Endometrium (tissue), 2 donors: Measurements from ENCODE around the gene KIF16B.
"Not testable (repeated sequence)": the region's sequence is repeated elsewhere in the genome, so short reads cannot be mapped to it uniquely, and the experiment has no call there.

Experiments used
- FAIRE-seq: peaks from 2 replicates; lab custom pipeline; 2012; peaks lifted over from hg19 to GRCh38; lab: Jason Lieb, UNC
- donor health status: control.
- donor health status: control.

Gene KIF16B

DNA sequence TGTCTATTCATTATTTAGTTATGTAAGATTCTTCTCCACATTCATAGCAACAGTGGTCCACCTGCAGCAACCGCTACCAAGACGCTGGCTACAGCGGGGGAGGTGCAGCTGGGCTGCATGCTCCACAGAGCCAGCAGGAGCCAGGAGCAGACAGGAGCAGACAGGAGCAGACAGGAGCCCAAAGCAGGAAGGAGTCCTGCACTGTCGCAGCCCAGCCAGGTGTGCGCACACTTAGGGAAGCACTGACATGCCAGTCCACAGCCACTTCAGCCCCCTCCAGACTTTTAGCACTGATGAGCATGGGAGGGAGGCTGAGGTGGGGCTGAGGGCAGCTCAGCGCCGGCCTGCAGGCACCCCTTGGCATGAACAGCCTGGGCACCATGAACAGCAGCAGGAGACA, 19.6 kb downstream of the KIF16B start:
- FAIRE-seq, result no peak

DNA sequence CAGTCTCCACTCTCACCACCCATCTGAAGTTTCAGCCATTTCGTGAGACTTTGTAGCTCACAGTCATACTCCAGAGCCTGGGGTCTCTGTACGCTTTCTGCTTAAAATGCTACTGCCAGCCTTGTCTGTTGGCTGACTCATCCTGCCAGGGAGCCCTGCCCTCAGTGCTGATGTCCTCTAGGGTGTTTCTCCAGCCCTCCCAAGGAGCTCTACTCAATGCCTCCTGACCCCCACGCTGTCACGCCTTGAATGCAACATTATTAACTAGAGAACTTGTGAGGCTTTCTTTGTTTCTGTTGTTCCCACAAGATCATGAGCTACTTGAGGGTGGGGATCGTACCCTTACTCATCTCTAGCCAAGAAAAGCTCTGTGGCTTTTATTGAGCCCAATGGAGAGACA, 20.1 kb downstream of the KIF16B start:
- no peak for FAIRE-seq

GRCh38 chr20:16552015-16552414, 21.2 kb downstream of the KIF16B start:
- no peak for FAIRE-seq

DNA sequence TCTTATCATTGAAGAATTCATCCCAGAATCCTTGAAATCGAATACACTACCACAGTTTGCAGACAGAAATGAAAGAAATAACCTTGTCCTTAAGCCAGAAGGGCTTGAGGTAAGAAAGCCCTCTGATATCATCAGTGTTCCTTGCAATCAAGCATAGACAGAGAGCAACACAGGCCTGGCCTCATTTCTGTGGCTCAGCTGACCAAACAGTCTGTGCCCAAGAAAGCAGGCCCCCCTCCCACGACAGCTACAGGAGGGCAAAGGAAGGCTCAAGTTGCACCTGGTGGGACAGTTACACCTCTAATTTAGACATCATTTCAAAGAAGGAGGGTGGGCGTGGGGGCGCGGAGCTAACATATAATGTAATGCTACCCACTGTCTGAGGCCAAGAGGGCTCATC, 21.6 kb downstream of the KIF16B start:
- no peak for FAIRE-seq

GRCh38 chr20:16548068-16548672, 25.1 kb downstream of the KIF16B start:
- FAIRE-seq, result no peak

DNA sequence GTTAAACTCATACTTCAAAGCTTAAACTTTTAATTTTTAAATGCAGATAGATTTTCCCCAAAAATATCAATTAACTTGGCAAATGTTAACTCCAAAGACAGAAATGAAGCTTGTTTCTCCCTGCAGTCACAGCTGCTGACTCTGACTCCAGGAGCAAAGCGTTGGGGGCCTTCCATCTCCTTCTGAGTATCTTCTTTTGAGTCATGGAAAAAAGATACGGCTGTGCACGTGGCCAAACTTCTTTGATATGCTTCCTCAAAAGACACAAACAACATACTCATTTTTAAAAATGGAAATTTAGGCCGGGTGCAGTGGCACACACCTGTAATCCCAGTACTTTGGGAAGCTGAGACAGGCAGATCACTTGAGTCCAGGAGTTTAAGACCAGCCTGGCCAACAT, 28.3 kb downstream of the KIF16B start:
- no peak for FAIRE-seq

DNA sequence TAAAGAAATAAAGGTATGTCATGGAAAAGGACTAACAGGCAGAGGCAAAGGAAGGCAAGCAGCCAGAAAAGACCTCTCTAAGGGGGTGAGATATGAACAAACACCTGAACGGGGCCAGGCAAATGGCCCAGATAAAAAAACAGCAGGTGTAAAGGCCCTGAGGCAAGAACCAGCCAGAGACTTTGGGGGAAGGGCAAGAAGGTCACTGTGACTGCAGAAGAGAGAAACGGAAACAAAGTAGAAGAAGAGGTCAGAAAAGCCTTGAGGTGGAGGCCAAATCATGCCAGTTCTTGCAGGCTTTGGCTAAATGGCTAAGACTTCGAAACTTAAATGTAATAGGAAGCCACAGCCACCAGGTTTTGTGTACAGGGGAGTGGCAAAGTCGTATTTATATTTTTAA, 30.8 kb downstream of the KIF16B start:
- FAIRE-seq, result no peak

DNA sequence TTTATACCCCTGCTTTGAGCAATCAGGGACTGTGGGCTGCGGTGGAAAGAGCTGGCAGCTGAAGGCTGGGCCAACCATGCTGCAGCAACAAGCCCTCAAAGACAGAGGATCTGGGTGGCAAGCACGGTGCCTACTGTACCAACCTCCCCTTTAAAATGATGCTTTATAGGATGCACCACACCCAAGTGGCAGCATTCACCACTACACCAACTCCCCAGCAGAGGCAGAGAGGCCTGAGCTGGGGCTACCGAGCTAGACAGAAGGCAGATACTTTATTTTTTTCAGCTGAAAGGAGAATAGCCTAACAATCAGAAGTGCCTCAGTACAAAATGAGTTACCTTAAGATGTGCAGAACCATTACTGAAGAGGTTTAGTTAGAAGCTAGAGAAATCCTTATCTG, 31.4 kb downstream of the KIF16B start:
- no peak for FAIRE-seq

- FAIRE-seq, result no peak
Measured at GRCh38 chr20:16541226-16541625, 32.0 kb downstream of the KIF16B start.

DNA sequence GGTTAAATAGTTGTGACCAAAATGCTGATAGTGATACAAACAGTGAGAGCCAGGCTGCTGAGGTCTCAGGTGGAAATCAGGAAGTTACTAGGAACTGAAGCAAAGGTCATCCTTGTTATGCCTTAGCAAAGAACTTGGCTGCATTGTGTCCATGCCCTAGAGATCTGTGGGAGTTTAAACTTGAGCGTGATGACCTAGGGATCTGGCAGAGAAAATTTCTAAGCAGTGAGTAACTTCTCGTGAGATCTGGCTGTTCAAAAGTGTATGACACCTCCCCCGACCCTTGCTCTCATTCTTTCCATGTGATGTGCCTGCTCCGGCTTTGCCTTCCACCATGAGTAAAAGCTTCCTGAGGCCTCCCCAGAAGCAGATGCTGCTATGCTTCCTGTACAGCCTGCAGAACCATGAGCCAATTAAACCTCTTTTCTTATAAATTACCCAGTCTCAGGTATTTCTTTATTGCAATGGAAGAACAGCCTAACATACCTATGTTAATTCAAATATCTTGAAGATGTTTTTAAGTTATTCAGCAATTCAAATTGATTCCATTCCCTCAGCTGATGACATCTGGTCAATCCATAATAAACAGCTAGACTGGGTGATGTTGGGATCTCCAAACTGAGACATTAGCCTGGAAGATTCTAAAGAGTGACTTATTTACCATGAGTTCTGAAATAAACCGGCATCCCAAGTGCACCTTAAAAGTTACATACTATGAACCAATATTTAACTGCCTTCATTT, 33.8 kb downstream of the KIF16B start:
- FAIRE-seq, result no peak

DNA sequence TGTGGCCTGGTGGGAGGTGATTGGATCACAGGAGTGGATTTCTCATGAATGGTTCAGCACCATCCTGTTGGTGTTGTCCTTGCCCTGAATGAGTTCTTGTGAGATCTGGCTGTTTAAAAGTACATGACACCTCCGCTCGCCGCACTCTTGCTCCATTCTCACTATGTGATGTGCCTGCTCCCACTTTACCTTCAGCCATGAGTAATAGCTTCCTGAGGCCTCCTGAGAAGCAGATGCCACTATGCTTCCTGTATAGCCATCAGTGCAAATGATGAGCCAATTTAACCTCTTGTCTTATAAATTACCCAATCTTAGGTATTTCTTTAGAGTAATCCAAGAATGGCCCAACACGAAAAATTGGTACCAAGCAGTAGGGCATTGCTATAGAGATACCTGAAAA, 34.5 kb downstream of the KIF16B start:
- FAIRE-seq, result no peak

DNA sequence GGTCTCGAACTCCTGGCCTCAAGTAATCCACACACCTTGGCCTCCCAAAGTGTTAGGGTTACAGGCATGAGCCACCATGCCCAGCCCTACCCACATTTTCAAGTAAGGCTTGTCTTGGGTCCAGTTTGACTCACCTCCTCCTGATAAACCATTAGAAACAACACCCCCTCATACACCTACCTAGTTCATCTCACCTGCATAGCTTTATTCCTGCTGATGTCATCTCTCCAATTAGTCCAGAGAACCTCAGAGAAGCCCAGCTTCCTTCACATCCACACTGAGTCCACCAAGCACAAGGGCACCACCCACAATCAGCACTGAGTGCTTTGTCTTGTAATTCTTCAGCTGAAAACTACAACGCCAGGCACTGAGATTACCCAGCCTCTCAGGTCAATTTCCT, 35.3 kb downstream of the KIF16B start:
- no peak for FAIRE-seq

- FAIRE-seq, result no peak
Measured at GRCh38 chr20:16537025-16537665, 36.1 kb downstream of the KIF16B start.

DNA sequence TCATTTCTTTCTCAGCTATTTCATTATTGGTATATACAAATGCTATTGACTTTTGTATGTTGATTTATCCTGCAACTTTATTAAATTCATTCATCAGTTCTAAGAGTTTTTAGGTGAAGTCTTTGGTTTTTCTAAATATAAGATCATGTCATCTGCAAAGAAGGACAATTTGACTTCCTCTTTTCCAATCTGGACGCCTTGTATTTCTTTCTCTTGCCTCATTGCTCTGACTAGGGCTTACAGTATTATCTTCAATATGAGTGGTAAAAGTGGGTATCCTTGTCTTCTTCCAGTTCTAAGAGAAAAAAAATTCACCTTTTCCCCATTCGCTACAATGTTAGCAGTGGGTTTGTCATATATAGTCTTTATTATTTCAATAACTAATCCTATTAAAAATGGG, 38.0 kb downstream of the KIF16B start:
- no peak for FAIRE-seq

DNA sequence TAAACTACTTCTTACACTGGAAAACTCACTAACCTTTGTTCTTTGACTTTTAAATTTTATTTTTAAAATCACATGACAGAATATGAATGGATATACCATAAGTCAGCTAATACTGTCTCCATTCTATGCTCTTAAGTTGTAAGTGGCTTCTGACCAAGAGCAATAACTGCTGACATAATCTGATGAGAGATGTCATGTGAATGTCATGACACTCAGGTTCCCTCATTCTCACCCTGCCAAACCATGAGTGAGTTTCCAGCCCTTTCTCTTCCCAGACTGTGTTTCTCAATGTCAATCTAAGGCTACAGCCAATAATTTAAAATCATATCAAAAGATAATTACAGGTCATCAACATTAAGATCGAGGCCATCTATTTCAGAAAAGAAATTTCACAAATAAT, 39.7 kb downstream of the KIF16B start:
- FAIRE-seq, result no peak

- no peak for FAIRE-seq
Measured at GRCh38 chr20:16531485-16531884, 41.8 kb downstream of the KIF16B start.

DNA sequence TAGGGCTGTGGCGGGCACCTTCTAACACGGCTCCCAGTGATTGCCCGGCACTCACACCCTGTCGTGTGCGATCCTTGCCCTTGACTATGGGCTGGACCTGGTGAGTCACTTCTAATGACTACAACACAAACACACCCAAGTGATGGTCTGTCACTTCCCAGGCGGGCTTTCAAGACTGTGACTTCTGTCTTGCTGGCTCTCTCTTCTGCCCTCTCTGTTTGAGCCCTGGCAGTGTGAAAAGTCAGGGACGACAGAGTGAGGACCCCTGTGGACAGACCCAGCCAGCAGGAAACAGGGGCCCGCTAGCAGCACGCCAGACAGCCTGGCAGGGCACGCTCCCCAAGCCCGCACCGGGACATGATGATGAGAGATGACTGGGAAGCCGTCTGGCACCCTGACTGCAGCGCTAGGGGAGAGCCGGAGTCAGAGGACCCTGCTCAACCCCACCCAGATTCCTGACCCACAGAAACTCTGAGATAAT, 43.0 kb downstream of the KIF16B start:
- no peak for FAIRE-seq

- peak; percentile 90 for FAIRE-seq
Measured at GRCh38 chr20:16528078-16528477, 45.2 kb downstream of the KIF16B start.

DNA sequence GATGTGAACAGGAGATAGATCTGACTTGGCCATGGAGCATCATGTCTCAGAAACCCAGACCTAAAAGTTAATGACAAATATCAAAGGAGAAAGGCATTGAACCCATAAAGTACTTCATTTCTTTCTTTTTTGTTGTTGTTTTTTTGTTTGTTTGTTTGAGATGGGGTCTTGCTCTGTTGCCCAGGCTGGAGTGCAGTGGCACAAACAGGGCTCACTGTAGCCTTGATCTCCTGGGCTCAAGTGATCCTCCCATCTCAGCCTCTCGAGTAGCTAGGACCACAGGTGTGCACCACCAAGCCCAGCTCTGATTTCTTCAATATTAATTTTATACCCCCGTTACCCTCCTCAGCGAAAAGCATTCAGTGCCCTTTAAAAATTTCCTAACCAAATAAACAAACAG, 45.8 kb downstream of the KIF16B start:
- FAIRE-seq, result no peak

DNA sequence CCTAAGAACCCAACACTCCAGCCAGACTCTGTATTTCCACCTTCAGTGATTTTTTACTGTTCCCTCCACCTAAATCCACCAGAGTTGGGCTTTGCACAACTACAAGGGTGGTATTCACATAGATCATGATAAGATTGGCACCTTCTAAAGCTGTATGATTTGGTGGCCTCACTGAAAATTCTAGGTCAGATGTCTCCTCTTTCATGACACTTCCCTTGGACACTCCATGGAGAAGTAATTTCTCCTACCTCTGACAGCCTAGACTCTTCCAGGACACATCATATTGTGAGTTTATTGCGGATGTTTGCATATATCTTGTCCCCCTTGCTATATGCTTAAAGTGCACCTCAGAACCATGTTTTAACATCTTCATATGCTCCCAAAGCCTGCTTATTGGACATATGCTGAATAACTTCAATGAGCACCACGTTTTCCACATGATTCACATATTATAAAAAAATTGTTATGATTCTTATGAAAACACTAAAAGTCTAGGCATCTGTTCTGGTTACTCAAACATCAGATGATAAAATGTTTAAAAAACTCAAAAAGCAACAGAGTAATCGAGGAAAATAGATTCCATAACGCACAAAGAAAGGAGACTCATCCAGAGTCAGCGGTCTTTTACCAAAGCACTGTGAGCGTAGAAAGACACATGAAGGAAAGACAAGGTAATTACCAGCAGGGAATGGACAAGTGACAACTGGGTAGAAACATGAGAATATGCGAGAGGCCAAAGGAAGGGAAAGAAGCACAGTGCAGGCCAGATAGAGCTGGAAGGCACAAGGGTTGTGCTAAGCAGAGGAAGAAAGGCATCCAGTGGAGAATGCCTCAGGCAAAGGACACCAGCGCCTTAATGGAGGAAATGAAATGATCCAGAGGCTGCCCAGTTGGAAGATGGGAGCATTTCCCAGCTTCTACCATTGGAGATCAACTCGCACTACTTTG, 46.5 kb downstream of the KIF16B start:
- no peak for FAIRE-seq

- FAIRE-seq, result not testable (repeated sequence)
Measured at GRCh38 chr20:16522651-16523050, 50.6 kb downstream of the KIF16B start.

DNA sequence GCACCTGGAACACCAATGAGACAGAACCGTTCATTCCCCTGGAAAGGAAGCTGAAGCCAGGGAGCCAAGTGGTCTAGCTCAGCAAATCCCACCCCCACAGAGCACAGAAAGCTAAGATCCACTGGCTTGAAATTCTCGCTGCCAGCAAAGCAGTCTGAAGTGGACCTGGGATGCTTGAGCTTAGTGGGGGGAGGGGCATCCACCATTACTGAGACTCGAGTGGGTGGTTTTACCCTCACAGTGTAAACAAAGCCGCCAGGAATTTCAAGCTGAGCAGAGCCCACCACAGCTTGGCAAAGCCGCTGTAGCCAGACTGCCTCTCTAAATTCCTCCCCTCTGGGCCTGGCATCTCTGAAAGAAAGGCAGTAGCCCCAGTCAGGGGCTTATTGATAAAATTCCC, 53.1 kb downstream of the KIF16B start:
- FAIRE-seq, result no peak
